GM21526 (cell line): ENCODE data around the gene ZNF736.

Source experiments
- ATAC-seq: cut with Tn5 transposase; IDR thresholded peaks from one replicate; pipeline ENCODE4 v1.9.1; 2021; ENCODE audit warnings: moderate library complexity; ENCODE audit not compliant: unreplicated experiment, low FRiP score

Gene ZNF736

GRCh38 chr7:64400401-64400800, 86.6 kb downstream of the ZNF736 start:
- no peak for ATAC-seq
